SK-N-MC (cell line): ENCODE results near the gene PPP1CB.

Experiments
- DNase-seq: peaks from one replicate; pipeline ENCODE4 v3.0.0-alpha.2; 2011; ENCODE audit warnings: low read depth, low spot score
- H3K27ac ChIP-seq: fragments of 200-600 bp; sonication (generic); 2 replicates; pipeline ENCODE4 v1.5.1; 2016; ENCODE audit warnings: mixed run types
- H3K36me3 ChIP-seq: fragments of 200-600 bp; sonication (generic); 2 replicates; pipeline ENCODE4 v1.6.1; 2017; ENCODE audit warnings: antibody characterized with exemption, low read length, mixed read lengths; ENCODE audit not compliant: insufficient read depth
- H3K4me3 ChIP-seq: fragments of 200-600 bp; sonication (generic); 2 replicates; pipeline ENCODE4 v1.5.1; 2016
- H3K9ac ChIP-seq: fragments of 200-600 bp; sonication (generic); 2 replicates; pipeline ENCODE4 v1.8.0; 2017; ENCODE audit warnings: mixed run types, mixed read lengths; ENCODE audit not compliant: insufficient read length
- H3K9me3 ChIP-seq: fragments of 200-600 bp; sonication (generic); 2 replicates; pipeline ENCODE4 v1.6.1; 2017; ENCODE audit warnings: low read depth, mild to moderate bottlenecking, antibody characterized with exemption, low read length, moderate library complexity, mixed read lengths
- EZH2 ChIP-seq: fragments of 200-600 bp; sonication (generic); IDR thresholded peaks from one replicate; pipeline ENCODE4 v1.6.1; 2017; ENCODE audit warnings: antibody characterized with exemption
- FOXP2 ChIP-seq: optimal IDR thresholded peaks from 2 replicates; pipeline ENCODE3; 2011; ENCODE audit warnings: mild to moderate bottlenecking, moderate library complexity; ENCODE audit not compliant: insufficient read depth; ENCODE audit errors: extremely low read length, control extremely low read depth
- POLR2AphosphoS5 ChIP-seq: IDR thresholded peaks from 2 replicates; pipeline ENCODE4 v1.6.1; 2012; ENCODE audit warnings: mild to moderate bottlenecking, low read depth, low read length, borderline replicate concordance

PPP1CB gene

GRCh38 chr2:28751252-28751955 is at the start of gene PPP1CB:
Gene PPP1CB (plus strand): TSS chr2:28751830. CDS start chr2:28752125, 295 bp downstream.
- Histone ChIP-seq H3K36me3 (no peaks in the 10 kb centered on the region), H3K9me3 (no peaks in the 10 kb centered on the region), H3K4me3 (peak within 1 kb of the TSS; percentile 97), H3K27ac (peak within 1 kb of the TSS; percentile 89), H3K9ac (peak within 1 kb of the TSS; percentile 97)
- TF ChIP-seq POLR2AphosphoS5 = peak; percentile 90
- TF ChIP-seq FOXP2 = peak; percentile 5
- no peak for TF ChIP-seq EZH2
- peak; percentile 67 for DNase-seq

- no peak overlapping the region for H3K9ac ChIP-seq
- H3K4me3 ChIP-seq = no peak overlapping the region
- H3K36me3 ChIP-seq = no peaks in the 10 kb centered on the region
- H3K9me3 ChIP-seq = no peaks in the 10 kb centered on the region
- TF ChIP-seq EZH2 = no peak
- no peak for TF ChIP-seq POLR2AphosphoS5
- no peak for TF ChIP-seq FOXP2
- H3K27ac ChIP-seq = no peak overlapping the region
- no peak for DNase-seq
These were observed 49.2 kb upstream of the PPP1CB start for GRCh38 chr2:28702415-28702861.

- Histone ChIP-seq H3K36me3 (no peaks in the 10 kb centered on the region), H3K9ac (no peak overlapping the region), H3K4me3 (no peak overlapping the region), H3K27ac (no peak overlapping the region), H3K9me3 (no peaks in the 10 kb centered on the region)
- no peak for DNase-seq
- TF ChIP-seq POLR2AphosphoS5 (no peak), EZH2 (no peak), FOXP2 (no peak)
These were observed 48.8 kb upstream of the PPP1CB start for GRCh38 chr2:28702878-28703277.

GRCh38 chr2:28704621-28705020 is 47.0 kb upstream of the PPP1CB start:
- H3K4me3 ChIP-seq = no peak overlapping the region
- no peak overlapping the region for H3K9ac ChIP-seq
- no peak overlapping the region for H3K27ac ChIP-seq
- no peaks in the 10 kb centered on the region for H3K9me3 ChIP-seq
- no peak for DNase-seq
- no peak for TF ChIP-seq POLR2AphosphoS5
- no peak for TF ChIP-seq EZH2
- TF ChIP-seq FOXP2 = no peak
- H3K36me3 ChIP-seq = no peaks in the 10 kb centered on the region

GRCh38 chr2:28705751-28706440 is 45.7 kb upstream of the PPP1CB start:
- H3K9me3 ChIP-seq = no peaks in the 10 kb centered on the region
- no peak for TF ChIP-seq FOXP2
- TF ChIP-seq POLR2AphosphoS5 = no peak
- no peak for TF ChIP-seq EZH2
- no peak overlapping the region for H3K9ac ChIP-seq
- H3K4me3 ChIP-seq = no peak overlapping the region
- DNase-seq = no peak
- H3K27ac ChIP-seq = no peak overlapping the region
- H3K36me3 ChIP-seq = no peaks in the 10 kb centered on the region

GRCh38 chr2:28707592-28707991 is 44.0 kb upstream of the PPP1CB start:
- TF ChIP-seq EZH2 = no peak
- no peak for TF ChIP-seq POLR2AphosphoS5
- TF ChIP-seq FOXP2 = no peak
- H3K9me3 ChIP-seq = no peaks in the 10 kb centered on the region
- DNase-seq = no peak
- no peak overlapping the region for H3K27ac ChIP-seq
- no peaks in the 10 kb centered on the region for H3K36me3 ChIP-seq
- H3K9ac ChIP-seq = no peak overlapping the region
- no peak overlapping the region for H3K4me3 ChIP-seq

- Histone ChIP-seq H3K9ac (no peak overlapping the region), H3K36me3 (no peaks in the 10 kb centered on the region), H3K9me3 (no peaks in the 10 kb centered on the region), H3K27ac (no peak overlapping the region), H3K4me3 (no peak overlapping the region)
- TF ChIP-seq EZH2 = no peak
- TF ChIP-seq FOXP2 = no peak
- no peak for TF ChIP-seq POLR2AphosphoS5
- no peak for DNase-seq
These were observed 42.5 kb upstream of the PPP1CB start for GRCh38 chr2:28709101-28709500.

GRCh38 chr2:28710545-28710944 is 41.1 kb upstream of the PPP1CB start:
- Histone ChIP-seq H3K4me3 (no peak overlapping the region), H3K9me3 (no peaks in the 10 kb centered on the region), H3K27ac (no peak overlapping the region), H3K36me3 (no peaks in the 10 kb centered on the region), H3K9ac (no peak overlapping the region)
- no peak for DNase-seq
- TF ChIP-seq EZH2 (no peak), FOXP2 (no peak), POLR2AphosphoS5 (no peak)

GRCh38 chr2:28713577-28714298 is 37.9 kb upstream of the PPP1CB start:
- Histone ChIP-seq H3K36me3 (no peaks in the 10 kb centered on the region), H3K27ac (no peak overlapping the region), H3K9me3 (no peaks in the 10 kb centered on the region), H3K4me3 (no peak overlapping the region), H3K9ac (no peak overlapping the region)
- no peak for DNase-seq
- TF ChIP-seq FOXP2 (no peak), EZH2 (no peak), POLR2AphosphoS5 (no peak)
